ENCODE data around the gene CENATAC.
"Not testable (repeated sequence)": the region's sequence is repeated elsewhere in the genome, so short reads cannot be mapped to it uniquely, and the experiment has no call there.

DNA sequence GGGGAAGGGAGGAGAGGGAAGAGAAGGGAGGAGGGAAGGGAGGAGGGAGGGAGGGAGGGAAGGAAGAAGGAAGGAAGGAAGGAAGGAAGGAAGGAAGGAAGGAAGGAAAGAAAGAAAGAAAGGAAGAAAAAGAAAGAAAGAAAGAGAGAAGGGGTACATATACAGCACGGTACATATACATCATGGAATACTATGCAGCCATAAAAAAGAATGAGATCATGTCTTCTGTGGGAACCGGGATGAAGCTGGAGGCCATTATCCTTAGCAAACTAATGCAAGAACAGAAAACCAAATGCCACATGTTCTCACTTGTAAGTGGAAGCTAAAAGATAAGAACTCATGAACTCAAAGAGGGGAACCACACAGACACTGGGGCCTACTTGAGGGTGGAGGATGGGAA is 28.4 kb upstream of the CENATAC start:
- TF ChIP-seq, protein P1, sequence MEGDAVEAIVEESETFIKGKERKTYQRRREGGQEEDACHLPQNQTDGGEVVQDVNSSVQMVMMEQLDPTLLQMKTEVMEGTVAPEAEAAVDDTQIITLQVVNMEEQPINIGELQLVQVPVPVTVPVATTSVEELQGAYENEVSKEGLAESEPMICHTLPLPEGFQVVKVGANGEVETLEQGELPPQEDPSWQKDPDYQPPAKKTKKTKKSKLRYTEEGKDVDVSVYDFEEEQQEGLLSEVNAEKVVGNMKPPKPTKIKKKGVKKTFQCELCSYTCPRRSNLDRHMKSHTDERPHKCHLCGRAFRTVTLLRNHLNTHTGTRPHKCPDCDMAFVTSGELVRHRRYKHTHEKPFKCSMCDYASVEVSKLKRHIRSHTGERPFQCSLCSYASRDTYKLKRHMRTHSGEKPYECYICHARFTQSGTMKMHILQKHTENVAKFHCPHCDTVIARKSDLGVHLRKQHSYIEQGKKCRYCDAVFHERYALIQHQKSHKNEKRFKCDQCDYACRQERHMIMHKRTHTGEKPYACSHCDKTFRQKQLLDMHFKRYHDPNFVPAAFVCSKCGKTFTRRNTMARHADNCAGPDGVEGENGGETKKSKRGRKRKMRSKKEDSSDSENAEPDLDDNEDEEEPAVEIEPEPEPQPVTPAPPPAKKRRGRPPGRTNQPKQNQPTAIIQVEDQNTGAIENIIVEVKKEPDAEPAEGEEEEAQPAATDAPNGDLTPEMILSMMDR (IDR thresholded peaks at IDR 0.05) = not testable (repeated sequence)
- not testable (repeated sequence) for TF ChIP-seq POLR2AphosphoS5 (IDR thresholded peaks at IDR 0.05); POLR2A (IDR thresholded peaks at IDR 0.05; ENCODE audit: low read depth); EP300 (IDR thresholded peaks at IDR 0.05)
